Common myeloid progenitor, CD34-positive (primary cell): ENCODE data around the gene FUZ.
"Not testable (repeated sequence)": the region's sequence is repeated elsewhere in the genome, so short reads cannot be mapped to it uniquely, and the experiment has no call there.

Source experiments
- CTCF ChIA-PET: fragments of 350-600 bp; sonication (Branson Sonifier 250); formaldehyde crosslinking; loops from one replicate; lab custom pipeline; 2021; ENCODE audit warnings: antibody characterized with exemption; lab: Charles Lee
- POLR2A ChIA-PET: fragments of 350-600 bp; sonication (Branson Sonifier 250); formaldehyde crosslinking; loops from one replicate; lab custom pipeline; 2021; ENCODE audit warnings: antibody characterized with exemption; lab: Charles Lee
- DNase-seq, 3 donors: peaks; one replicate each; pipeline versions ENCODE4 v3.0.0 to v3.0.0-alpha.2; 2013
- H3K27ac ChIP-seq, 2 experiments: 1 replicate in 1 of 2; 2 replicates in 1 of 2; pipeline ENCODE4 v1.7.0; 2013; ENCODE audit warnings: inconsistent platforms in 2 of 2, low read length in 2 of 2, mild to moderate bottlenecking in 2 of 2, low read depth in 1 of 2, moderate library complexity in 1 of 2; ENCODE audit not compliant: severe bottlenecking in 2 of 2, insufficient read depth in 1 of 2, poor library complexity in 1 of 2
- H3K27me3 ChIP-seq, 5 experiments: replicated peaks in 2 of 5; 1 replicate in 3 of 5; 2 replicates in 2 of 5; pipeline versions ENCODE4 v1.6.1 to v1.7.0; 2013; ENCODE audit warnings: low read length in 4 of 5, mild to moderate bottlenecking in 2 of 5, moderate library complexity in 2 of 5, inconsistent platforms in 1 of 5; ENCODE audit not compliant: insufficient read depth in 5 of 5, control insufficient read depth in 4 of 5
- H3K36me3 ChIP-seq, 4 experiments: 1 replicate in 2 of 4; 2 replicates in 2 of 4; pipeline versions ENCODE4 v1.6.1 to v1.7.0; 2013; ENCODE audit warnings: low read length in 3 of 4, control low read depth in 1 of 4, mild to moderate bottlenecking in 1 of 4; ENCODE audit not compliant: control insufficient read depth in 4 of 4, insufficient read depth in 4 of 4
- H3K4me1 ChIP-seq, 4 experiments: 1 replicate in 3 of 4; 2 replicates in 1 of 4; pipeline versions ENCODE4 v1.6.1 to v1.7.1; 2013; ENCODE audit warnings: low read length in 3 of 4, mild to moderate bottlenecking in 3 of 4, control low read depth in 1 of 4, inconsistent platforms in 1 of 4, moderate library complexity in 1 of 4; ENCODE audit not compliant: control insufficient read depth in 4 of 4, insufficient read depth in 4 of 4; ENCODE audit errors: control extremely low read depth in 1 of 4
- H3K4me3 ChIP-seq, 7 experiments: 1 replicate in 4 of 7; 2 replicates in 3 of 7; pipeline versions ENCODE4 v1.5.1 to v1.7.0; 2013; ENCODE audit warnings: mild to moderate bottlenecking in 7 of 7, low read length in 6 of 7, moderate library complexity in 6 of 7, inconsistent platforms in 2 of 7, low read depth in 2 of 7, control low read depth in 1 of 7; ENCODE audit not compliant: insufficient read depth in 4 of 7, control insufficient read depth in 1 of 7; ENCODE audit errors: extremely low read depth in 1 of 7
- H3K9me3 ChIP-seq, 5 experiments: 1 replicate in 4 of 5; 2 replicates in 1 of 5; pipeline versions ENCODE4 v1.6.1 to v1.7.1; 2013; ENCODE audit warnings: low read length in 4 of 5, mild to moderate bottlenecking in 2 of 5, inconsistent platforms in 1 of 5, low read depth in 1 of 5, moderate library complexity in 1 of 5; ENCODE audit not compliant: control insufficient read depth in 4 of 5, insufficient read depth in 2 of 5; ENCODE audit errors: control extremely low read depth in 1 of 5
- WGBS: methylation state at CpG from one replicate; pipeline ENCODE4 v1.1.5; 2013; ENCODE audit not compliant: insufficient coverage; 5-methylcytosine and 5-hydroxymethylcytosine counted together

FUZ gene

GRCh38 chr19:49819452-49820115 is 6.5 kb upstream of the FUZ start:
- not testable (repeated sequence) for H3K27me3 ChIP-seq

GRCh38 chr19:49818649-49819370 is 5.7 kb upstream of the FUZ start:
- 64% methylated on average over 11 of the region's 16 CpGs for WGBS
- ChIA-PET CTCF (interaction anchor here (1.0 to 1.4 kb wide), 2 partner anchors 26 to 38 kb away, joined by 3 to 4 read pairs; no protein-coding TSS in a partner anchor), POLR2A (interaction anchor here (1.0 to 1.3 kb wide), 2 partner anchors 12 to 46 kb away, joined by 3 to 4 read pairs; no protein-coding TSS in a partner anchor)
- Histone ChIP-seq H3K27me3 (no peaks in the 10 kb centered on the region), H3K36me3 (peaks cover 8 to 28% (median 16%) of the 10 kb centered on the region in 4 experiments), H3K4me1 (peaks cover 3 to 25% (median 16%) of the 10 kb centered on the region in 4 experiments), H3K27ac (peak overlapping the region; percentile 97 to 99), H3K9me3 (no peaks in the 10 kb centered on the region), H3K4me3 (peak overlapping the region; percentile 77 to 99 (median 92))
- no peak for DNase-seq

More at GRCh38 chr19:49819452-49820115, 6.5 kb upstream of the FUZ start:
- Histone ChIP-seq H3K36me3 (peaks cover 8 to 33% (median 19%) of the 10 kb centered on the region in 4 experiments), H3K4me1 (peaks cover 0 to 19% (median 13%) of the 10 kb centered on the region in 4 experiments), H3K4me3 (peak overlapping the region in 4 of 7 experiments; percentile 77 to 93 (median 92)), H3K27ac (peak overlapping the region; percentile 25 to 99)
- 98% methylated on average over 6 of the region's 7 CpGs for WGBS
- POLR2A ChIA-PET, H3K9me3 ChIP-seq, DNase-seq: not testable (repeated sequence)
- CTCF ChIA-PET = interaction anchor here (1.0 to 1.4 kb wide), 2 partner anchors 25 to 46 kb away, joined by 3 to 4 read pairs; no protein-coding TSS in a partner anchor

GRCh38 chr19:49817964-49818648 is 5.0 kb upstream of the FUZ start, which contains the start of gene MED25:
TSS of gene MED25 (plus strand) at chr19:49818289. CDS start at chr19:49818342, 53 bp downstream.
- H3K4me1 ChIP-seq = peaks cover 3 to 26% (median 16%) of the 10 kb centered on the region in 4 experiments
- H3K27ac ChIP-seq = peak within 1 kb of the TSS; percentile 97 to 99
- DNase-seq = peak; percentile 88 to 93 (median 93)
- ChIA-PET POLR2A (interaction anchor here (1.0 to 1.3 kb wide), 2 partner anchors 13 to 47 kb away, joined by 3 to 4 read pairs; no protein-coding TSS in a partner anchor), CTCF (interaction anchor here (1.0 to 1.4 kb wide), 2 partner anchors 26 to 39 kb away, joined by 3 to 4 read pairs; no protein-coding TSS in a partner anchor)
- H3K27me3 ChIP-seq = no peaks in the 10 kb centered on the region
- H3K9me3 ChIP-seq = no peaks in the 10 kb centered on the region
- peak within 1 kb of the TSS; percentile 77 to 99 (median 92) for H3K4me3 ChIP-seq
- H3K36me3 ChIP-seq = peaks cover 1 to 21% (median 10%) of the 10 kb centered on the region in 4 experiments
- 0% methylated on average over 49 of the region's 57 CpGs for WGBS

DNA sequence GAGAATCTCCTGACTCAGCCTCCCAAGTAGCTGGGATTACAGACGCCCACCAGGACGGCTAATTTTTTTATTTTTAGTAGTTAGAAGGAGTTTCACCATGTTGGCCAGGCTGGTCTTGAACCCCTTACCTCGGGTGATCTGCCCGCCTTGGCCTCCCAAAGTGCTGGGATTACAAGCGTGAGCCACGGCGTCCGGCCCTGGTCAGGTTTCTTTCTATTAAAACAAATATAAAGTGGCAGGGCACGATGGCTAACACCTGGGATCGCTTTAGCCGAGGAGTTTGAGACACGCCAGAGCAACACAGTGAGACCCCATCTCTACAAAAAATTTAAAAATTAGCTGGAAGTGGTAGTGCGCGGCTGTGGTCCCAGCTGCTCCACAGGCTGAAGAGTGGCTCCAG is 3.5 kb upstream of the FUZ start:
- Histone ChIP-seq H3K27me3 (no peaks in the 10 kb centered on the region), H3K36me3 (peaks cover 0 to 14% (median 6%) of the 10 kb centered on the region in 4 experiments), H3K27ac (peak overlapping the region; percentile 97 to 99), H3K4me1 (peaks cover 3 to 36% (median 25%) of the 10 kb centered on the region in 4 experiments), H3K4me3 (peak overlapping the region in 2 of 7 experiments; percentile 77 to 99), H3K9me3 (no peaks in the 10 kb centered on the region)
- 97% methylated on average over 6 of the region's 14 CpGs for WGBS
- ChIA-PET CTCF (no interaction called here), POLR2A (no interaction called here)
- DNase-seq = no peak

GRCh38 chr19:49814010-49814409 is 918 bp upstream of the FUZ start:
- H3K9me3 ChIP-seq = no peaks in the 10 kb centered on the region
- DNase-seq = no peak
- CTCF ChIA-PET = interaction anchor here (0.9 kb wide), 1 partner anchor 37 kb away, joined by 3 read pairs; the partner anchor contains the start of gene PTOV1
- H3K4me1 ChIP-seq = peaks cover 6 to 41% (median 24%) of the 10 kb centered on the region in 4 experiments
- peak overlapping the region; percentile 99 for H3K27ac ChIP-seq
- no peaks in the 10 kb centered on the region for H3K27me3 ChIP-seq
- POLR2A ChIA-PET = interaction anchor here (0.7 to 1.6 kb wide), 3 partner anchors 36 to 729 kb away, joined by 3 to 9 read pairs (median 3); partner anchors contain the start of gene PTOV1
- WGBS = 100% methylated on average over 1 of the region's 1 CpG
- peak overlapping the region in 4 of 7 experiments; percentile 86 to 94 (median 89) for H3K4me3 ChIP-seq
- no peaks in the 10 kb centered on the region for H3K36me3 ChIP-seq

DNA sequence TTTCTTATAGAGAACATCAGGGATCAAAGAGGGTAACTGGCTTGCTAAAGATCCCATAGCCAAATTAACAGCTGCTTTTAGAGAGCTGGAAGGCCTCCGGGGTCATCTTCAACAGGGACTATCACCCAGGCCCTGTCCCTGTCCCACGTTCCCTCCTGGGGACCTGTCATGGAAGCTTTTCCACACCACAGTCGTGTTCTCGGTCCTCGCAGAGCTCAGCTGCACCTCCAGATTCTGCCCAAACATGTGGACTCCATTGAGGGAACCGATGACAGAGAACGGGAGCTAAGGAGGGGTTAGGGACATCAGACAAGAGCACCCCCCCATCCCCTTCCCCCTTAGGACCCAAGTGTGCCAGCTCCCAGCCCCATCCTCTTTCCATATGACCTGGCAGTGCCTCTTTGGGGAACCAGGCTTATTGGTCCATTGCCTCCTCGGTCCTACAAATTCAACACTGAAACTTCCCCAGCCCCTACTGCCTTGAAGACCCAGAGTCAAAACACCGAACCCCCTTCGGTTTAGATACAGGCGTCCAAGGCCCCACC is 568 bp downstream of the FUZ start:
- Histone ChIP-seq H3K4me1 (peaks cover 9 to 49% (median 29%) of the 10 kb centered on the region in 4 experiments), H3K27me3 (no peaks in the 10 kb centered on the region), H3K9me3 (no peaks in the 10 kb centered on the region), H3K36me3 (peaks cover 0 to 4% (median 0%) of the 10 kb centered on the region in 4 experiments), H3K27ac (peak overlapping the region; percentile 99), H3K4me3 (peak overlapping the region; percentile 60 to 100 (median 87))
- no peak for DNase-seq
- WGBS = 51% methylated on average over 11 of the region's 11 CpGs
- POLR2A ChIA-PET = interaction anchor here (0.6 to 1.6 kb wide), 4 partner anchors 38 to 138 kb away, joined by 3 to 9 read pairs (median 4); partner anchors contain the start of genes AKT1S1, PTOV1 and TBC1D17
- CTCF ChIA-PET = interaction anchor here (1.2 to 3.5 kb wide), 3 partner anchors 38 to 124 kb away, joined by 3 to 8 read pairs (median 5); partner anchors contain the start of genes ADM5 and PTOV1
